Stimulated activated CD4-positive, alpha-beta T cell treated with anti-CD3 and anti-CD28 coated beads, Interleukin-12 subunit alpha, Interleukin-12 subunit beta, amount 100 ng/mL, for 48 hours (primary cell): ENCODE data around the gene NUP153.
"Not testable (repeated sequence)": the region's sequence is repeated elsewhere in the genome, so short reads cannot be mapped to it uniquely, and the experiment has no call there.

Experiments used
- DNase-seq, 3 donors: peaks; one replicate each; pipeline ENCODE4 v3.0.0-alpha.2; 2020; ENCODE audit warnings: low read depth in 2 of 3, low spot score in 1 of 3

NUP153 gene

GRCh38 chr6:17706580-17707370, at the start of gene NUP153:
Gene NUP153, minus strand, starts transcription at chr6:17706925. Its CDS starts 538 bp downstream, at chr6:17706387.
- DNase-seq = peak; percentile 98 to 100 (median 99)

GRCh38 chr6:17754254-17754653, 47.5 kb upstream of the NUP153 start:
- no peak for DNase-seq

- DNase-seq = not testable (repeated sequence)
Measured at GRCh38 chr6:17745324-17745723, 38.6 kb upstream of the NUP153 start.

- not testable (repeated sequence) for DNase-seq
Measured at GRCh38 chr6:17744757-17745308, 38.1 kb upstream of the NUP153 start.

- DNase-seq = no peak
Measured at GRCh38 chr6:17744019-17744756, 37.5 kb upstream of the NUP153 start.

- no peak for DNase-seq
Measured at GRCh38 chr6:17741507-17741906, 34.8 kb upstream of the NUP153 start.

- no peak for DNase-seq
Measured at GRCh38 chr6:17740559-17741220, 34.0 kb upstream of the NUP153 start.

GRCh38 chr6:17737704-17738252, 31.1 kb upstream of the NUP153 start:
- DNase-seq = no peak

GRCh38 chr6:17735311-17735710, 28.6 kb upstream of the NUP153 start:
- DNase-seq = not testable (repeated sequence)

GRCh38 chr6:17730078-17730704, 23.5 kb upstream of the NUP153 start:
- DNase-seq = no peak

GRCh38 chr6:17729223-17730077, 22.7 kb upstream of the NUP153 start:
- DNase-seq = no peak

GRCh38 chr6:17728551-17729222, 22.0 kb upstream of the NUP153 start:
- no peak for DNase-seq

- DNase-seq = no peak
Measured at GRCh38 chr6:17725083-17725482, 18.4 kb upstream of the NUP153 start.

- no peak for DNase-seq
Measured at GRCh38 chr6:17724341-17724740, 17.6 kb upstream of the NUP153 start.

- no peak for DNase-seq
Measured at GRCh38 chr6:17721671-17722070, 14.9 kb upstream of the NUP153 start.

- DNase-seq = no peak
Measured at GRCh38 chr6:17719323-17720041, 12.8 kb upstream of the NUP153 start.

- DNase-seq = no peak
Measured at GRCh38 chr6:17716221-17716620, 9.5 kb upstream of the NUP153 start.
